ENCODE results near the gene ATP2A3.

ATP2A3 gene

GRCh38 chr17:3964203-3965117 is at the start of gene ATP2A3:
Gene ATP2A3 (minus strand): TSS chr17:3964437. CDS start chr17:3964291, 146 bp downstream.
- no peak for TF ChIP-seq POLR2A (IDR thresholded peaks at IDR 0.05; ENCODE audit: low read depth, low read length)
- no peak for FAIRE-seq
- DNase-seq (ENCODE audit: insufficient read length, low spot score): no peak

GRCh38 chr17:4010754-4011153 is 46.5 kb upstream of the ATP2A3 start:
- DNase-seq (ENCODE audit: insufficient read length, low spot score): no peak
- no peak for FAIRE-seq
- TF ChIP-seq POLR2A (IDR thresholded peaks at IDR 0.05; ENCODE audit: low read depth, low read length): no peak

GRCh38 chr17:4009186-4009785 is 45.0 kb upstream of the ATP2A3 start:
- DNase-seq (ENCODE audit: insufficient read length, low spot score) (no peak), FAIRE-seq (no peak)
- TF ChIP-seq POLR2A (IDR thresholded peaks at IDR 0.05; ENCODE audit: low read depth, low read length): no peak

- no peak for FAIRE-seq
- DNase-seq (ENCODE audit: insufficient read length, low spot score): no peak
- TF ChIP-seq POLR2A (IDR thresholded peaks at IDR 0.05; ENCODE audit: low read depth, low read length): no peak
Observed at GRCh38 chr17:4008441-4009185, 44.4 kb upstream of the ATP2A3 start.

- TF ChIP-seq POLR2A (IDR thresholded peaks at IDR 0.05; ENCODE audit: low read depth, low read length): no peak
- no peak for DNase-seq (ENCODE audit: insufficient read length, low spot score)
- FAIRE-seq: no peak
Observed at GRCh38 chr17:4008082-4008435, 43.8 kb upstream of the ATP2A3 start.

GRCh38 chr17:4007346-4008081 is 43.3 kb upstream of the ATP2A3 start:
- FAIRE-seq (no peak), DNase-seq (ENCODE audit: insufficient read length, low spot score) (no peak)
- TF ChIP-seq POLR2A (IDR thresholded peaks at IDR 0.05; ENCODE audit: low read depth, low read length): no peak

- no peak for TF ChIP-seq POLR2A (IDR thresholded peaks at IDR 0.05; ENCODE audit: low read depth, low read length)
- DNase-seq (ENCODE audit: insufficient read length, low spot score) (no peak), FAIRE-seq (no peak)
Observed at GRCh38 chr17:4006745-4007211, 42.5 kb upstream of the ATP2A3 start.

GRCh38 chr17:4006165-4006589 is 41.9 kb upstream of the ATP2A3 start:
- TF ChIP-seq POLR2A (IDR thresholded peaks at IDR 0.05; ENCODE audit: low read depth, low read length): no peak
- FAIRE-seq (no peak), DNase-seq (ENCODE audit: insufficient read length, low spot score) (no peak)

GRCh38 chr17:4005296-4006164 is 41.3 kb upstream of the ATP2A3 start:
- DNase-seq (ENCODE audit: insufficient read length, low spot score): no peak
- no peak for TF ChIP-seq POLR2A (IDR thresholded peaks at IDR 0.05; ENCODE audit: low read depth, low read length)
- FAIRE-seq: no peak

- no peak for DNase-seq (ENCODE audit: insufficient read length, low spot score)
- no peak for FAIRE-seq
- TF ChIP-seq POLR2A (IDR thresholded peaks at IDR 0.05; ENCODE audit: low read depth, low read length): no peak
Observed at GRCh38 chr17:4004517-4005295, 40.5 kb upstream of the ATP2A3 start.

GRCh38 chr17:4003501-4004421 is 39.5 kb upstream of the ATP2A3 start:
- TF ChIP-seq POLR2A (IDR thresholded peaks at IDR 0.05; ENCODE audit: low read depth, low read length): no peak
- FAIRE-seq (no peak), DNase-seq (ENCODE audit: insufficient read length, low spot score) (no peak)

All from H54 (cell line).